ENCODE measurements around the gene STK39.

STK39 gene

DNA sequence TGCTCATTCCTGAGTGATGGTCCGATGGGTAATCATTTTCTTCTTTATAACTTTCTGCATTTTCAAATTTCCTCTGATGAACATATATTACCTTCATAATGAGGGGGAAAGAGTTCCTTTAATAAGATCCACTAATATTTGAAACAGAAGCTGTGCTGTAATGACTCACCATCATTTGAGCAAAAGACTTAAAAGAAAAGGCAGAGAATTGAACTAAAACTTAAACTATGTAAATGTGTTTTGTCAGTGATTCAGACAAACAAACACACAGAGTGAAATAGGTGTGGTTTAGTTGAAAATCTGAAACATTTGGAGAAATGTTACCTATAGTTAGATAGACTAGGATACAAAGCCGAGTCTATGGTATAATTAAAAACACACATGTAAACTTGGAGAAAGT is 209.6 kb downstream of the STK39 start:
- DNase-seq: no peak

DNA sequence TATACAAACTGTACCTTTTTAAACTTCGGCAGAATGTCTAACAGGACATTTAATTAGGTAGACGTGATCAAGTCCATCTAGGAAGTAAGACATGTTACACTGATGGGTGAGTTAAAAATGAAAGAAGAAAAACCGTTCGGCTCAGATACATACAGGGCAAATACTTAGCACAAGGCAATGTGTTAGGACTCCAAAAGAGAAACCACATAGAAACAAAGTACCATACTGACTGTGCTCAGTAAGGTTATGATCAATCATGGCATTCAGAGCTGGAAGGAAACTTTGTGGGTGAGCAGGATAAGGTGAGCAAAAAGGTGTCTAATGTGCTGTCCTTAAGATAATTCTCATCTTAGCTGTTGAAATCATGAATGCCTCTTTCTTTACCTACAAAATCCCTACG is 211.9 kb downstream of the STK39 start:
- DNase-seq: no peak

DNA sequence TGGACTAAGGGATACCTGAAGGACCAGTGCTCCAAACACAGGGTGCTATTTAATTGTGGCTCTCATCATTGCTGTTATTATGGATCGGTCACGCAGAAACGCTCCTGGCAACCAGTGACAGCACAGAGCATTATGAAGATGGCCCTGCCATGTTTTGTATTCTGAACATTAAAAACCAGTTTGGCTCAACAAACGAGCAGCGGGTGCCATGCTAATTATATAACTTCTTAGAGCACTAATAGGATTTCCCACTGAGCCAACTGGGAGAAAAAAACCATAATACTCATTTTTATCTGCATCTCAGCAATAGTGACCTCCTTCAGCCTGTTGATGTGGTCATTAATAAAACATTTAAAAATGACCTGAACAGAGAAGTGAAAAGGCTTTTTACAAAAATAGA is 212.8 kb downstream of the STK39 start:
- DNase-seq: no peak

DNA sequence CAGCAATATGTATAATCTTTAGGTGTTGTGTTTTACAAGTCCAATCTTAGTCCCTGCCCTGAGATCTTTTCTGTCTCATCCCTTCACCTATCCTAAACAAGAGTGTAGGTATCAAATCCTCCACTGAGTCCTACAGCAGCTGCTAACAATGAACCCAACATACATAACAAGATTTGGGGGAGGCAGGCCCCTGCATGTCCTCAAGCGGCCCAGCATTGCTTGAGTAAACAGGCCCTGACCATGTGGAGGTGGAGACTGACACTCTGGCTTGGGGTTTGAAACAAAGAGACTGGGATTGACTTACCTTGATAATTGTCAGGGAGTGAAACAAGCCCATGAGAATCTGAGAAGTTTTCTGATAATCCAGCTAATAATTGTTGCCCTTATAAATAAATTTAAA is 213.4 kb downstream of the STK39 start:
- peak; percentile 4 for DNase-seq

DNA sequence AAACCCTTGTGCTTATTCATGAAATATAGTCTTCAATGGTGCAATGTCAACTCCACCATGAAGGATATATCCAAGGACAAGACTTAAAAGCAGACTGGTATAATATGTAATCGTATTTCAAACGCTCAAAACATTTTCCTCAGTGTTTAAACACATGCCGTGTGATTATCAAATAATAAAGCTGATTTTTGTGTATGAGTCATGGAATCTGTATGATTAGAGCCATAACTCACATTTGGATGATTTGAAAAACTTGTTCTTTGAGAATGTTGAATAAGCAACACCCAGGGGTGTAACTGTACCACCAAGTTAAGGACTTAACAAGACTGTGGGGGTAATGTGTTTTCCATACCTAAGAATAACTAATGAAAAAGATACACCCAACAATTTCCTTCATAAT is 215.3 kb downstream of the STK39 start:
- DNase-seq: no peak

DNA sequence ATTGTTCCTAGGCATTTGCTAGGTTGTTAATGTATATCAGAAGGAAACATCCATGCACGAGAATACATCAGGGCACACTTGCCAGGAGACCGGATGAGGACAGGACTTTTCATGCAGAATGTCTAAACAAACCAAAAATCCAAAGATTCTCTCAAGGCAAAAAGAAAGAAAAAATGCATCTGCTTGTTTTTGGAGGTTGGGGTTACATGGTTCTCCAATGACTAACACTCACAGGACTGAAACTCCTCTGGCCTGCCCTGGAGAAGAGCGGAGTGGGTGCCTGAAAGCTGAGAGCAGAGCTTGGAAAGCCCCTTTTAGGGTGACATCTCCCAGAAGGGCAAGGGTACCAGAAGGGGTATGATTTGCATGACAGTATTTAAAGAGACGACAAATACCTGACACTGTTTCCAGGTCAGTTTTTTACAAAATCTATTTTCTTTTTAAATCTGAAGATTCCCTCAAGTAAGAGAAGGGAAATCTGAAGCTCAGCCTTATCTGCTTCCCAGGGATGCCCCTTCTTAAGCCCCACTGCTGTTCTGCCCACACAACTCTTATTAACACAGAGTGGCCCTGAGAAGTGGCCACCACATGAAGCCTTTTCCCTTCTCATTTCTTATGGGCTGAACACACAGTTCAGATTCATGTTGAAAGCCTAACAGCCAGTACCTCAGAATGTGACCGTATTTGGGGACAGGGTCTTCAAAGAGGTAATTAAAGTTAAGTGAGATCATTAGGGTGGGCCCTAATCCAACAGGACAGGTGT is 216.4 kb downstream of the STK39 start:
- no peak for DNase-seq

DNA sequence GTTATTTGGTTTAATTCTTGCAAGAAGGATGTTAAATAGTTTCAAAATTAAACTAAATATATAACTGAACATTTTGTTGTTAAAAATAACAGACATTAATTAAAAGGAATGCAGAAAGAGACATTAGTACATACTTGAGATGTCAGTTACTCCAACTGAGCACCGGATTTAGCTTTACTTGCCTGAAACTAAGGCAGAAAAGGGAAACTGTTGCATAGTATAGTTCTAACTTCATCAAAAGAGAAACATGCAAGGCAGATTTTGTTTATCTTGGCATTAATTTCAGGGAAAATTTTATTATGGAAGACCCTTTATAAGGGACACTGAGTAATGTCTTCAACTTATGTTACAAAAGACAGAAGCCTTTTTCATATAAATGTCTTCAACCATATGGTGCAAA is 218.3 kb downstream of the STK39 start:
- no peak for DNase-seq

DNA sequence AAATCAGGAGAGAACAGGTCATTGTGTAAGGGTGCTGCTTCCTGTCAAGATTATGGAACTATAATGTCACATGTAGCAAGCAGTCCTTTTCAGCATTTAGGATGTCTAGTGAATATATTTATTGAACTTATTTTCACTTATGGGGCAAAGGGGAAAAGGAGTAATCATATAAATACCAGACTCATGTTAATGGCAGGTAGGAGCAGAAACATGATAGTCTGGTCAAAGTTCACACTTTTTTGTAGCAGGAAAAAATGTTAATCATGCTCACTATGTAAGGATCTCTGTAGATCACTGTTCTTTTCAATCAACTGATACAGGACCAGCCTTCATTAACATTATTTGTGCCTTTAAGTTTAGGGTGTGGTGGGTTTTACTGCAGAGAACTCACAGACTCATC is 219.0 kb downstream of the STK39 start:
- DNase-seq: no peak

DNA sequence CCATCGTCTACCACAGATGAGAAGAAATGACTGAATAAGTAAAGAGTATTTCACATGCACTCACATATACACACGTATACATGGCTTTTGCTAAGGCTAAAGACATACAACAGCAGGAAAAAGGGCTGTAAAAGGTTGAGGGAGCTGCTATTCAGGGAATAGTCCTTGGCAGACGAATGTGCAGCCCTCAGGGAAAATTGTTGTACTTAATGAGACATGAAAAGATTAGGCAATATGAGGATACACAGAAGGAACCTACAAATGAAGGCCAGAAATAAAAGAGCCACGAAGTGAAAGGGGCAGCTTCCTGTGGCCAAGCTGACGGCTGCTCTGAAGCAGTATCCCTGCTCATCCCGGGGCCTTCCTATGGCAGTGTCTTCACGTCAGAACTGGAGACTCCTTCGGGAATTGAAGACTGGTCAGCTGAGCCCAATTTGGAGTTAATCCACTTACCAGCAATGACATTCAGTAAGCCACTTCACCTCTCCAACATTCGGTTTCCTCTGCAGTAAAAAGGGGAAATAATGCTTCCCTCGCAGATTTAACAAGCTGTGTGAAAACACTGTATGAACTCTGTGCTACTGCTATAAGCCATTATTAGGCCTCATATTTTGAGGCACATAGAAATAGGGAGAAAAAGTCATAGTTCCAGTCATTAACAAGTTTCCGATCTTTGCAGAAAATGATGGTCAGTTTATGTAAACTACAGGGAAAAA is 221.8 kb downstream of the STK39 start:
- DNase-seq: no peak

DNA sequence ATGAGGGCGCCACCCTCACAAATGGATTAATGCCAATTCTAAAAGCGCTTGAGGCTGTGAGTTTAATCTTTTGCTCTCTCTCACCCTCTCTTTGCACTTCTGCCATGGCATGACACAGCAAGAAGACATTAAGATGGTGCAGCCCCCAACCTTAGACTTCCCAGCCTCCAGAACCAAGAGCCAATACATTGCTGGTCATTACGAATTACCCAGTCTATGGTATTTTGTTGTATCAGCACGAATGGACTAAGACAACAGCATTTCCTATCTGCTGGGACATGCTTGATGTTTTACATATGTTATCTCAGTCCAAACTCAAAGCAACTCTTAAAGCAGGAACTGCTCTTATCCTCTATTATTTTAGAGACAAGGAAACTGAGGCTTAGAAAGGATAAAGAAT is 222.9 kb downstream of the STK39 start:
- no peak for DNase-seq

DNA sequence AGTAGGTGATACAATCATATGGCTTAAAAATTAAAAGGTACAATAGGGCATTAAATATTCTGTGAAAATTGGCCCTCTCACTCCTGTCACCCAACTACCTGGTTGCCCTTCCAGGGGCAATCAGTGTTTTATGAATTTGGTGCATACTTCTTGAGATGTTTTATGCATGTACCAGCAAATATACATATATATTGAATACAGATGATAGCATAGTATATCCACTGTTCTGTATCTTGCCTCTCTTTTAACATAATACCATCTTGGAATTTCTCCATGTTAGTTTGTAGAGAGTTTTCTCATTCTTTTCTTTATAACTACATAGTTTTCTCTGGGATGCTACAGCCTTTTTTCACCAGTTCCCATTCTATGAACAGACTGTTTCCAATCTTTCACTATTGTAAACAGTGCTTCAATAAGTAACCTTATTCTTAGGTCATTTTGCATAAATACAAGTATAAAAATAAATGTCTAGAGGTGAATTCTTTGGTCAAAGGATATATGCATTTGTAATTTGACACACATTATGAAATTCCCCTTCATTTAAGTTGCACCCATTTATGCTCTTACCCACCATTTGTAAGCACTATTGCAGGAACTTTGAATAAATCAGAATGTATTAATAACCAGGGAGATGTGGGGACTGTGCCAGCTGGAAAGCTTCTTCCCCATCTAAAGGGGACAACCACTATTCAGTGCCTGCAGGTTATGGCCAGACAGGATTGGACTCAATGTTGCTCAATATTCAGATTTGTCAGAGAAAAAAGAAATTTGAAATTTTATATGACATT is 225.4 kb downstream of the STK39 start:
- DNase-seq: no peak

DNA sequence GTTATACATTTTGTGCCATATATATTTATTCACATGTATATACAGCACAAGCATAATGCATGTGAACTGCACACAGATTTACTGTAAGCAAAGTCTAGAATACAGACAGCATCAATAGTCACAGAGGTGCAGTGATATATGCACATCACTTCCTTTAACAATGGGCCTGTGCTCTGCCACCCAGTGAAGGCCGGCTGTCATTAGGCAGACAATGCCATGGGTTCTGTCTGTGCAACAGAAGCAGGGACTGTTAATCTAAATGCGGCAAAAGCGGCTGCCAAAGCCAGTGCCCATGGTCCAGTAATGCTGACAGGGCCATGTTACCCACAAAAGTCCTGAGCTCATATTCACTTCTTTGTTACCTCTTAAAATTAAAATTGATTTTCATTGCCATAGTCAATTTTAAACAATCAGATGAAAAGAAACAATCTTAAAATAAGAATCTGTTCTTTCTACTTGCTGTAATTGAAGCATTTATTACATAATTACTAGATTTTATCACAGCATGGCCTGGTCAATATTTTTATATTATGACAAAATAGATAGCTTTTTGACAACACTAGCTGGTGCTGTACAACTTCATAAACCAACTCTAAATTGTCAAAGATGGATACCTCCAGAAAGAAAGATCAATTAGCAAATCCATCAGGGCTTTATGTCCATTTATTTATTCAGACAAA is 232.0 kb downstream of the STK39 start:
- no peak for DNase-seq

DNA sequence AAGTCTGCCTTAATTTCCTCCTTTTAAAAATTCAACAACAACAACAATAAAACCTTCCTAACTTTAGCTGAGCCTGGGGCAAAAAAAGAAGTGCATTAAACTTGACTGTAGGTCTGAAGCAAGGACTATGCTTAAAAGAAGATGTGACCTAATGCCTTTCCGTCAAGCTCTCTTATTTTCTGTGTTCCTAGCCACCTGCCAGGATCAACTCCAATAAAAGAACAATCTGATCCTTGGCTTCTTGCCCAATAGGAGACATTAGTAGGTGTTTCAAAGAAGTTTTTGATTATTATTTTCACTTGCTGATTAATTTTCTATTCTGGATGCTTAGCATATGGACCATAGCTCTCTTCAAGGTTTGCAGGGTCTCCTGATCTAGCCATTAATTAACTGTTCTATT is 237.5 kb downstream of the STK39 start:
- no peak for DNase-seq

DNA sequence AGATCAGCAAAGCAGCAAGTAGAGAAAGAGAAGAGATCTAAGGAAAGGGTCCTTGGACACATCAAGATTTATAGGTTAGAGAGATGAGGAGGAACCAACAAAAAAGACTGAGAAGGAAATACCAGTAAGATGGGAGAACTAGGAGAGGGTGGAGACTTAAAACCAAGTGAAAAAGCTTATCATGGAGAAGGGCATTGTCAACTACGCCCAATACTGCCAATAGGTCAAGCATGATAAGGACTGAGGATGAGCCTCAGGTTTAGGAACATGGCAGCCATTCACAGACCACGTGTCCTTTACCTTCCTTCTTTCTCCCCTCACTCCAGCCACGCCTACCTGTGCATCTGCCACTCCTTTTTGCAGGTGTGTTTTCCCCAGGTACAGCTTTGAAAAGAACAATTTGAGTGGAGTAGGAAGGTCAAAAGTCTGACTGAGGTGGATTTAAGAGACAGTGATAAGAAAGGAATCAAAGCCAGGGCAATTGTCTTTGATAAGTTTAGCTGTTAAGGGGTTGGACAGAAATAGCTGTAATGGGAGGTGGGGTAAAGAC is 238.7 kb downstream of the STK39 start:
- DNase-seq: no peak

DNA sequence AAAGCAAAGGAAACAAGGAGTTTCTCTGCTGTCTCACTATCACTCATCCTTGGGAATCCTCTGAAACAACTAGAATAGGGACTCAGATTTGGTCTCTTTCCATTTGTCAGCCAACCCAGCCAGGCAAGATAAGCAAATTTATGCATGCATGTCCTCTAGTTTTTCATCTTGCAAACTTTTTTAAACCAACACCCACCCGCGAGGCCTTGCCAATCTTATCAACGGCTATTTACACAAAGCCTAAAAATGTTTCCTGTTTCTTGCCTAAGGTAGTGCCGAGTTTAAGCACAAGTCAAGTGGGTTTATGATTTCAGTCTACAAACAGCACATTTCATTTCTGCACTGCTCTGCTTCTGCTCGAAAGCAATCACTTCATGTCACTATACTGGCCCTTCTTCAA is 240.9 kb downstream of the STK39 start:
- DNase-seq: no peak

DNA sequence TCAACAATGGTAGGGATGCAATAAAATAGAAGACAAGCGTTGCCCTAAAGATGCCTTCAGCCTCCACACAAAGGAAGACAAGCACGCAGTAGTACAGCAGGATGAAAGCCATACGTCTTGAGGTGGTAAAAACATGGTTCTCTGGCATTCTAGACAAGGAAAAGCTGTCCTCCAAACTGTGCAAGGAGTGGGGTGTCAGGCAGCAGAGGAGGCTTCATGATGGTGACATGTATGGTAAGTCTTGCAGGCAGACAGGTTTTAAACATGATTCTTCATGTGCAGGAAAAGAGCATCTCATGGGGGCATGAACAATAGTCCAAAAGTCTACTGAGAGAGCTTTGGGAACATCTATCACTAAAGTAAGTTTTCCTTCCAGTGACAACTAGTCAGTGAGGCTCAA is 241.8 kb downstream of the STK39 start:
- DNase-seq: no peak

DNA sequence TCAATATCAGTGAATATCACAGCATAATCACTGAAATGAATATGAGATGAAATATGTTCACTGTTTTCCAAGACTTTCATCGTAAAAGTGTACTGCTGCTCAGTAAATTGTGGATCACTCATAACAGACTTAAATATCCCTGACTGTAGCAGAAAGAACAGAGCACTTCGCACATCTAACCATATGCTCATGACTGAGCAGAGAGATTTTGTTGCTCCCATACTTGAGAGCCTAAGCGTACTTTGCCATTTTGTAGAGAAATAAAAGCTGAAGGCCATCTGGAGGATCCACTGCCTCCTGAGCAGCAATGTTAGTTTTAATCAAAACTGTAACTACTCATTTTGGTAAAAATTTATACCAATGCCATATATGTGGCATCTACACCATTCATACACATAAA is 243.5 kb downstream of the STK39 start:
- DNase-seq: no peak

DNA sequence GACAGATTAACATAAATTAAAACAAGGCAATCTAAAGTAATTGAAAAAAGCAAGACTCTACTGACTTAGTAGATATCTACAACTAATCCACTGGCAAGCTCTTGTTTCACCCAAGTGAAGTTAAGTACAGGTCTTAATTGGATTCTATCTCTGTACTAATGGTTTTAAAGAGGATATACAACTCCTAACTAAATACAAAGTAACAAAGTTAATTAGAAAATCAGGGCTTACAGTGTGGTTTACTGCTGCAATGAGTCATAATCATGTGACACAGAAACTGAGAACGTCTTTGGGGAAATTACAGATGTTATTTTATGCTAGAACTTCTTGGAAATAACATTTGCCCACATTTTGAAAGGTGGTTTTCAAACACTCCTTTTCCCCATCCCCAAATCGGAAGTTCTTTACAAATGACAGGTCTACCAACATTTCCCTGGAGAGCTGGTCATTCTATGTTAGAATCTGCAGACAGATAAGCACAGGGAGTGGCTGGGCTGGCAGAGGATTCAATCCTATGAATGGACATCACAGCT is 245.3 kb downstream of the STK39 start:
- DNase-seq: no peak

DNA sequence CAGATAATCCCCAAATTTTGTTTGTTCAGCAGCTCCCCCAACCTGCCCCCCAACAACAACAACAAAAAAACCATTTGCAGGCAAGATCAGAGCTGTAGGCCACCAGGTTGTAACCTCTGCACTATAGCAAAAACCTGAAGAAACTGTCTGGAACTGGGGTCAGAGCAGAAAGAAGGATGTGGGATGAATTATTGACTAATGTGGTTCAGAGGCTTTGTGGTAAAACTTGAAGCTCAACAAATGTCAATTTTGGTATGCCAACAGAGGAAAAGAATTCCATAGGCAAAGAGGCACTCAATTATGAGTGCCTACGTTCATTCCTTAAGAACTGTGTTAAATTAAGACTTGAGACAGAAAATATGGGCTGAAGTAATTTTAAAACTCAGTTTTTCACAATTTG is 255.1 kb downstream of the STK39 start:
- DNase-seq: no peak

DNA sequence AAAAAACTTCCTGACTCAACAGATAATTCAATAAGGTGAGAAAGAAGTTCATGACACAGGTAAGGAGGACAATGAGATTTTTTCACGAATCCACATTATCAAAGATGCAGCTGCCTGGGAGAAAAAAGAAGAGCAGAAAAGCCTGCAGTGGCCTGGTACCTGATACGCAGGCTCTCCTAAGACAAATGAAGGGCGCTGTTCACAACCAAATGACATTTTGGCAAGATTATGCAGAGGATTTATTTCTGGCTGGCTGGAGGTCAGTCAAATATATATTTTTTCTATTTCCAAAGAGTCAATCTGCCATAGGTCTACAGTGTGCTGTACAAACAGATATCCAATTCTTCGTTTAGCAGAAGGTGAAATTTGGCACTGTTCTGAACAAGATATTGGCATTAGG is 257.3 kb downstream of the STK39 start:
- no peak for DNase-seq

DNA sequence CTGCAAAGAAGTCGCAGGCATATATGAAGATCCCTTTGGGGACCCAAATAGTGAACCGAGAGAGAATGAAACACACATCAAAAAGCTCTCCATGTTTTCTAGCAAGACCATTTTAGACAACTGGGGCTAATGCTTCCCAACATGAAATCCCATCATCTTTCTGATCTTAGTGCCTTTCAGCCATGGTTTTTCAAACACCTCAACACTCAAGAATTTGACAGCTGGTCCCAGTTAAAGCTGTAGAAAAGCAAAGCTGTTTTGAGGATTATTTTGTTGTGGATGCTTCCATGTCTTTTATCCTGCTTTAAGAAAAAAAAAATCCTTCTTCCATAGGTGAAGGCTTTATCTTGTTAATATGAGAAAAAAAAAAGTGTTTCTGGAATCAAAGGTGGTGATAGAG is 259.1 kb downstream of the STK39 start:
- DNase-seq: no peak

DNA sequence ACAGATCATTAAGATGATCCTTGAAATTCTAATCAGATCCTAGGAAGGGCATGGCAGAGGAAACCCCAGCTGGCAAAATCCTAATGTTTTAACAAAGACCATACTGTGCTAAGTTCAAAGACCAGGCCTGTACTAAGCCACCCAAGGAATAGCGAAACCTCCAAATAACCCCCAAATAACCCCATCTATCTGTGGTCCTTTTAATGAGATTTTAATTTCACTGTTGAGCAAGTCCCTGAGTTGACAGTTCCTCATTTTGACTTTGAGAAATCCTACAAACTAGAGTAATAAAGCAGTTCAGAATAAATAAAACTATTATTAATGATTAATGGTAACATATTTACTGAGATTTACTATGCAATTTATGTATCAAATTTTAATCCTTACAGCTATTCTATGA is 259.8 kb downstream of the STK39 start:
- no peak for DNase-seq

DNA sequence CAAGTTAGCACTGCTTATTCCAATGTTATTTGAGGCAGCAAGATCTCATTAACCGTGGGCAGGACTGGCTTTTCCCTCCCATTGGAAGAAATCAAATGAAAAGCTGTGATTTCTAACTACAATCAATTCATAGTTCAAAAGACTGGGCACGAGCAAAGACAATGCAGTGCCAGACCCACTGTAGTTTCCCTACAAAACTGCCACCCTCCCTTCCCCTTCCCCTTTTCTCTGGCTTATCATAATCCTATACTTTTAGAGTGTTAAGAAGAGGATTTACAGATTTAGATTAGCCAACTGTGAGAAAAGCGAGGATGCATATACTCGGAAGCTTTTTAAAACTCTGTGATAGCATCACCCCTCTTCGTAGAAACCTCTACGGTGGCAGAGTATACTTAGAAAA is 260.4 kb downstream of the STK39 start:
- no peak for DNase-seq
